HepG2 (cell line): Measurements from ENCODE around the gene TBCB. TPM values are rescaled to one million over a fixed set of nuclear protein-coding genes. Genes with fewer than 3 reads are reported as not detected.

Experiments
- AGO2 ChIP-seq: fragments of 200-400 bp; formaldehyde crosslinking; optimal IDR thresholded peaks from 2 replicates; pipeline ENCODE3; 2017; ENCODE audit warnings: mild to moderate bottlenecking, low read depth, low read length, moderate library complexity
- ATM ChIP-seq: fragments of 450-650 bp; IDR thresholded peaks from 2 replicates; pipeline ENCODE4 v1.7.1; 2017; ENCODE audit warnings: mild to moderate bottlenecking, borderline replicate concordance
- BRD4 ChIP-seq: sonication (generic); formaldehyde crosslinking; IDR thresholded peaks from 2 replicates; pipeline ENCODE4 v1.4.0; 2020; ENCODE audit warnings: missing genetic modification reagents
- FOXA1 ChIP-seq, 2 experiments: fragments of 450-650 bp in 1 of 2; sonication (generic) in 1 of 2; formaldehyde crosslinking in 1 of 2; IDR thresholded peaks; 2 replicates each; pipeline versions ENCODE4 v1.4.0 to v1.6.1; 2016 to 2020; ENCODE audit warnings: missing genetic modification reagents in 1 of 2
- HNRNPUL1 ChIP-seq: fragments of 200-400 bp; formaldehyde crosslinking; IDR thresholded peaks from 2 replicates; pipeline ENCODE4 v1.6.1; 2017; ENCODE audit warnings: low read depth, mild to moderate bottlenecking, low read length, moderate library complexity
- HOXA5 ChIP-seq: sonication (generic); formaldehyde crosslinking; IDR thresholded peaks from 2 replicates; pipeline ENCODE4 v1.4.0; 2020; ENCODE audit warnings: missing genetic modification reagents
- KLF13 ChIP-seq: sonication (generic); formaldehyde crosslinking; IDR thresholded peaks from 2 replicates; pipeline ENCODE4 v1.4.0; 2020; ENCODE audit warnings: mild to moderate bottlenecking, missing genetic modification reagents
- NFYC ChIP-seq: IDR thresholded peaks from 2 replicates; pipeline ENCODE4 v1.6.1; 2016; ENCODE audit warnings: missing genetic modification reagents, missing compliant biosample characterization
- SP4 ChIP-seq: sonication (generic); formaldehyde crosslinking; IDR thresholded peaks from 2 replicates; pipeline ENCODE4 v1.8.1; 2023; ENCODE audit warnings: mild to moderate bottlenecking, missing genetic modification reagents
- TSC22D2 ChIP-seq: sonication (generic); formaldehyde crosslinking; IDR thresholded peaks from 2 replicates; pipeline ENCODE4 v1.5.1; 2020; ENCODE audit warnings: missing genetic modification reagents, mild to moderate bottlenecking, borderline replicate concordance
- ZNF124 ChIP-seq: sonication (generic); formaldehyde crosslinking; IDR thresholded peaks from 2 replicates; pipeline ENCODE4 v1.4.0; 2020; ENCODE audit warnings: missing genetic modification reagents
- ZNF496 ChIP-seq: sonication (generic); formaldehyde crosslinking; IDR thresholded peaks from 2 replicates; pipeline ENCODE4 v1.8.1; 2023; ENCODE audit warnings: mild to moderate bottlenecking, moderate library complexity, missing genetic modification reagents; ENCODE audit not compliant: insufficient replicate concordance
- ZNF510 ChIP-seq: sonication (generic); formaldehyde crosslinking; IDR thresholded peaks from 2 replicates; pipeline ENCODE4 v1.4.0; 2020; ENCODE audit warnings: low read depth, mild to moderate bottlenecking, missing genetic modification reagents
- ZNF557 ChIP-seq: sonication (generic); formaldehyde crosslinking; IDR thresholded peaks from 2 replicates; pipeline ENCODE4 v1.4.0; 2020; ENCODE audit warnings: missing genetic modification reagents
- ZNF720 ChIP-seq: sonication (generic); formaldehyde crosslinking; IDR thresholded peaks from 2 replicates; pipeline ENCODE4 v1.4.0; 2020; ENCODE audit warnings: missing genetic modification reagents
- polyA plus RNA-seq, 8 experiments: library from polyadenylated mRNA; depleted of rRNA in 3 of 8; stranded (reverse) in 7 of 8; unstranded in 1 of 8; fragments of >200 nt; fragmentation: Illumina TruSeq in 4 of 8; extraction: Trizol in 4 of 8; gene quantifications; 2 replicates each; pipeline versions ENCODE4 v1.2.1 to v1.2.3, GENCODE V29; 2011 to 2016; ENCODE audit warnings: low read depth in 4 of 8, missing spikeins in 1 of 8, mixed read lengths in 1 of 8; ENCODE audit not compliant: insufficient read depth in 1 of 8
- total RNA-seq, 5 experiments: library from RNA; depleted of rRNA; stranded (reverse); fragments of >200 nt; fragmentation: Illumina TruSeq; extraction: Trizol; gene quantifications; 2 replicates each; pipeline ENCODE4 v1.2.3, GENCODE V29; 2016; ENCODE audit warnings: low read depth in 1 of 5
- TF ChIP-seq, protein P1 (sequence below): sonication (generic); formaldehyde crosslinking; conservative IDR thresholded peaks from 2 replicates; pipeline ENCODE4 v1.4.0; 2020; ENCODE audit warnings: mild to moderate bottlenecking, missing genetic modification reagents, moderate library complexity
- TF ChIP-seq, protein P2 (sequence below), 2 experiments: sonication (generic) in 1 of 2; formaldehyde crosslinking in 1 of 2; IDR thresholded peaks; 2 replicates each; pipeline versions ENCODE4 v1.5.1 to v1.6.1; 2011 to 2020; ENCODE audit warnings: borderline replicate concordance in 1 of 2, low read depth in 1 of 2, low read length in 1 of 2, mild to moderate bottlenecking in 1 of 2, missing genetic modification reagents in 1 of 2, moderate library complexity in 1 of 2
- TF ChIP-seq, protein P3 (sequence below): IDR thresholded peaks from 2 replicates; pipeline ENCODE4 v1.6.1; 2016; ENCODE audit warnings: control low read depth
- TF ChIP-seq, protein P4 (sequence below): IDR thresholded peaks from 2 replicates; pipeline ENCODE4 v1.6.1; 2016
- TF ChIP-seq, protein P5 (sequence below): sonication (generic); formaldehyde crosslinking; IDR thresholded peaks from 2 replicates; pipeline ENCODE4 v1.5.0; 2020; ENCODE audit warnings: missing genetic modification reagents

The TBCB gene
- total and polyA plus RNA-seq, 2 of the 13 experiments (the other 11 are each of a cell fraction or from before 2014, with no cell fraction given): 271 to 276 TPM

DNA sequence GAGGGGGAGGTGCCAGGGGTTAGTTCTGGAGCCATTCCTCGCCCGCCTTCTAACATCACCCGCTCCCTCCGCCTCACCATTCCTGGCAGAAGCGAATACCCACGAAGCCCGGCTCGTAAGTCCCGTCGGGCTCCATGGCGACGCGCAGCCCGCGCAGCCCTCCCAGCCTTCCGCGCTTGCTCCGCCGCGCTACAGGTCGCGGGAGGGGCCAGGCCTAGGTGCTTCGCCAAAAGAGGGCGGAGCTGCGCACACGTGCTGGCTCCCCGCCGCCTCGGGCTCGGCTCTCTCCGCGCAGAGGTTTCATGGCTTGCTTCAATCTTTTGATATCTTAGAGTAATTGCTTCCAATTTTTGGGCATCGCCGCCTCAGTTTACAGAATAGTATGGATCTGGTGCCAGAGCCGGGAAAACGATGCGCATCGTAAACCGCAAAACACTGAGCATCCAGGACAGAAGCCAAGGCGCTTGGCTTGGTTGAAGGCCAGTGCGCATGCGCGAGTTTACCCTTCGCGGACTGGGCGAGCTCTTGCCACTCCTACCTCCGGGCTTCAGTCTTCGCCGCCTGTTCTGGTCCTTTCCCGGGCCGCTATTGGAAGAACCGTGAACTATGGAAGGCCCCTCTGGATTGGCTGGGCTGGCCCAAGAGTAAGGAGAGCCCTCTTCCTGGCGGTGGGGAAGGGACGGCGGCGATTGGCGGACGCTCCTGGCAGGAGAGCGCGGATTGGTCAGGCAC lies 381 bp upstream of the TBCB start, which contains the start of gene POLR2I (continued):
- TF ChIP-seq, protein P1, sequence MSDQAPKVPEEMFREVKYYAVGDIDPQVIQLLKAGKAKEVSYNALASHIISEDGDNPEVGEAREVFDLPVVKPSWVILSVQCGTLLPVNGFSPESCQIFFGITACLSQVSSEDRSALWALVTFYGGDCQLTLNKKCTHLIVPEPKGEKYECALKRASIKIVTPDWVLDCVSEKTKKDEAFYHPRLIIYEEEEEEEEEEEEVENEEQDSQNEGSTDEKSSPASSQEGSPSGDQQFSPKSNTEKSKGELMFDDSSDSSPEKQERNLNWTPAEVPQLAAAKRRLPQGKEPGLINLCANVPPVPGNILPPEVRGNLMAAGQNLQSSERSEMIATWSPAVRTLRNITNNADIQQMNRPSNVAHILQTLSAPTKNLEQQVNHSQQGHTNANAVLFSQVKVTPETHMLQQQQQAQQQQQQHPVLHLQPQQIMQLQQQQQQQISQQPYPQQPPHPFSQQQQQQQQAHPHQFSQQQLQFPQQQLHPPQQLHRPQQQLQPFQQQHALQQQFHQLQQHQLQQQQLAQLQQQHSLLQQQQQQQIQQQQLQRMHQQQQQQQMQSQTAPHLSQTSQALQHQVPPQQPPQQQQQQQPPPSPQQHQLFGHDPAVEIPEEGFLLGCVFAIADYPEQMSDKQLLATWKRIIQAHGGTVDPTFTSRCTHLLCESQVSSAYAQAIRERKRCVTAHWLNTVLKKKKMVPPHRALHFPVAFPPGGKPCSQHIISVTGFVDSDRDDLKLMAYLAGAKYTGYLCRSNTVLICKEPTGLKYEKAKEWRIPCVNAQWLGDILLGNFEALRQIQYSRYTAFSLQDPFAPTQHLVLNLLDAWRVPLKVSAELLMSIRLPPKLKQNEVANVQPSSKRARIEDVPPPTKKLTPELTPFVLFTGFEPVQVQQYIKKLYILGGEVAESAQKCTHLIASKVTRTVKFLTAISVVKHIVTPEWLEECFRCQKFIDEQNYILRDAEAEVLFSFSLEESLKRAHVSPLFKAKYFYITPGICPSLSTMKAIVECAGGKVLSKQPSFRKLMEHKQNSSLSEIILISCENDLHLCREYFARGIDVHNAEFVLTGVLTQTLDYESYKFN (CRISPR knock-in tag): peak; percentile 22
- TF ChIP-seq ZNF124 (CRISPR knock-in tag): peak; percentile 51; the same call in 1 of the 2 replicates
- no peak for TF ChIP-seq KLF13 (CRISPR knock-in tag)
- peak; percentile 82 for TF ChIP-seq BRD4 (CRISPR knock-in tag)
- TF ChIP-seq, protein P2, sequence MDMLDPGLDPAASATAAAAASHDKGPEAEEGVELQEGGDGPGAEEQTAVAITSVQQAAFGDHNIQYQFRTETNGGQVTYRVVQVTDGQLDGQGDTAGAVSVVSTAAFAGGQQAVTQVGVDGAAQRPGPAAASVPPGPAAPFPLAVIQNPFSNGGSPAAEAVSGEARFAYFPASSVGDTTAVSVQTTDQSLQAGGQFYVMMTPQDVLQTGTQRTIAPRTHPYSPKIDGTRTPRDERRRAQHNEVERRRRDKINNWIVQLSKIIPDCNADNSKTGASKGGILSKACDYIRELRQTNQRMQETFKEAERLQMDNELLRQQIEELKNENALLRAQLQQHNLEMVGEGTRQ (IDR thresholded peaks at IDR 0.05; ENCODE audit: low read depth, low read length): peak; percentile 45
- TF ChIP-seq, protein P2 (CRISPR knock-in tag; IDR thresholded peaks at IDR 0.05; ENCODE audit: borderline replicate concordance): no peak
- TF ChIP-seq FOXA1 (IDR thresholded peaks at IDR 0.05): no peak
- TF ChIP-seq FOXA1 (CRISPR knock-in tag; IDR thresholded peaks at IDR 0.05): peak; percentile 26; the same call in 1 of the 2 replicates
- TF ChIP-seq ZNF510 (CRISPR knock-in tag): peak; percentile 89; the same call in 1 of the 2 replicates
- TF ChIP-seq AGO2: peak; percentile 65
- peak; percentile 92 for TF ChIP-seq HOXA5
- peak; percentile 90; the same call in 1 of the 2 replicates for TF ChIP-seq ZNF557 (CRISPR knock-in tag)
- TF ChIP-seq ATM: no peak
- TF ChIP-seq, protein P3, sequence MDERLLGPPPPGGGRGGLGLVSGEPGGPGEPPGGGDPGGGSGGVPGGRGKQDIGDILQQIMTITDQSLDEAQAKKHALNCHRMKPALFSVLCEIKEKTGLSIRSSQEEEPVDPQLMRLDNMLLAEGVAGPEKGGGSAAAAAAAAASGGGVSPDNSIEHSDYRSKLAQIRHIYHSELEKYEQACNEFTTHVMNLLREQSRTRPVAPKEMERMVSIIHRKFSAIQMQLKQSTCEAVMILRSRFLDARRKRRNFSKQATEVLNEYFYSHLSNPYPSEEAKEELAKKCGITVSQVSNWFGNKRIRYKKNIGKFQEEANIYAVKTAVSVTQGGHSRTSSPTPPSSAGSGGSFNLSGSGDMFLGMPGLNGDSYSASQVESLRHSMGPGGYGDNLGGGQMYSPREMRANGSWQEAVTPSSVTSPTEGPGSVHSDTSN: no peak
- peak; percentile 93 for TF ChIP-seq NFYC (CRISPR knock-in tag)
- no peak for TF ChIP-seq HNRNPUL1
- TF ChIP-seq ZNF720 (CRISPR knock-in tag): no peak
- TF ChIP-seq, protein P4, sequence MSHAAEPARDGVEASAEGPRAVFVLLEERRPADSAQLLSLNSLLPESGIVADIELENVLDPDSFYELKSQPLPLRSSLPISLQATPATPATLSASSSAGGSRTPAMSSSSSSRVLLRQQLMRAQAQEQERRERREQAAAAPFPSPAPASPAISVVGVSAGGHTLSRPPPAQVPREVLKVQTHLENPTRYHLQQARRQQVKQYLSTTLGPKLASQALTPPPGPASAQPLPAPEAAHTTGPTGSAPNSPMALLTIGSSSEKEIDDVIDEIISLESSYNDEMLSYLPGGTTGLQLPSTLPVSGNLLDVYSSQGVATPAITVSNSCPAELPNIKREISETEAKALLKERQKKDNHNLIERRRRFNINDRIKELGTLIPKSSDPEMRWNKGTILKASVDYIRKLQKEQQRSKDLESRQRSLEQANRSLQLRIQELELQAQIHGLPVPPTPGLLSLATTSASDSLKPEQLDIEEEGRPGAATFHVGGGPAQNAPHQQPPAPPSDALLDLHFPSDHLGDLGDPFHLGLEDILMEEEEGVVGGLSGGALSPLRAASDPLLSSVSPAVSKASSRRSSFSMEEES (CRISPR knock-in tag): peak; percentile 72
- TF ChIP-seq SP4 (CRISPR knock-in tag): peak; percentile 77; the same call in 1 of the 2 replicates
- TF ChIP-seq TSC22D2 (CRISPR knock-in tag): peak; percentile 31; the same call in 1 of the 2 replicates
- no peak for TF ChIP-seq ZNF496 (CRISPR knock-in tag)
- TF ChIP-seq, protein P5, sequence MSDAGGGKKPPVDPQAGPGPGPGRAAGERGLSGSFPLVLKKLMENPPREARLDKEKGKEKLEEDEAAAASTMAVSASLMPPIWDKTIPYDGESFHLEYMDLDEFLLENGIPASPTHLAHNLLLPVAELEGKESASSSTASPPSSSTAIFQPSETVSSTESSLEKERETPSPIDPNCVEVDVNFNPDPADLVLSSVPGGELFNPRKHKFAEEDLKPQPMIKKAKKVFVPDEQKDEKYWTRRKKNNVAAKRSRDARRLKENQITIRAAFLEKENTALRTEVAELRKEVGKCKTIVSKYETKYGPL (CRISPR knock-in tag): peak; percentile 82
